ENCODE measurements around the gene CRY2. TPM values are rescaled to one million over a fixed set of nuclear protein-coding genes. Genes with fewer than 3 reads are reported as not detected.

CRY2 gene
- total RNA-seq = 10 to 100 TPM; 25.6 to 26.3 TPM

GRCh38 chr11:45846974-45847910 is at the start of gene CRY2:
Gene CRY2, plus strand, starts transcription at chr11:45847475. Its CDS starts 16 bp downstream, at chr11:45847491.
- H3K27me3 Mint-ChIP-seq = peaks cover 9% of the 10 kb centered on the region
- peaks cover 56% of the 10 kb centered on the region for H3K4me1 Mint-ChIP-seq
- POLR2A ChIA-PET = interaction anchor here (0.6 to 1.3 kb wide), 2 partner anchors 42 to 134 kb away, joined by 3 to 8 read pairs; partner anchors contain the start of gene SLC35C1
- no peaks in the 10 kb centered on the region for H3K36me3 Mint-ChIP-seq (ENCODE audit: low read depth)
- CTCF ChIA-PET = interaction anchor here (1.0 to 2.5 kb wide), 4 partner anchors 11 to 76 kb away, joined by 3 to 8 read pairs (median 4); no protein-coding TSS in a partner anchor
- peak; percentile 98 for DNase-seq
- peak within 1 kb of the TSS; percentile 79 for H3K4me3 Mint-ChIP-seq
- no peaks in the 10 kb centered on the region for H3K9me3 Mint-ChIP-seq
- H3K27ac Mint-ChIP-seq = peak within 1 kb of the TSS; percentile 94

- no peak overlapping the region for H3K27ac Mint-ChIP-seq
- no peaks in the 10 kb centered on the region for H3K27me3 Mint-ChIP-seq
- no peak overlapping the region for H3K4me3 Mint-ChIP-seq
- peaks cover 14% of the 10 kb centered on the region for H3K4me1 Mint-ChIP-seq
- DNase-seq = no peak
- H3K9me3 Mint-ChIP-seq = no peaks in the 10 kb centered on the region
- no peaks in the 10 kb centered on the region for H3K36me3 Mint-ChIP-seq (ENCODE audit: low read depth)
- POLR2A ChIA-PET = no interaction called here
- CTCF ChIA-PET = interaction anchor here (1.5 kb wide), 1 partner anchor 27 kb away, joined by 4 read pairs; no protein-coding TSS in a partner anchor
These were observed 48.4 kb upstream of the CRY2 start for GRCh38 chr11:45798793-45799441.

- H3K9me3 Mint-ChIP-seq = no peaks in the 10 kb centered on the region
- H3K27ac Mint-ChIP-seq = no peak overlapping the region
- no peaks in the 10 kb centered on the region for H3K36me3 Mint-ChIP-seq (ENCODE audit: low read depth)
- no peaks in the 10 kb centered on the region for H3K27me3 Mint-ChIP-seq
- H3K4me1 Mint-ChIP-seq = peaks cover 14% of the 10 kb centered on the region
- ChIA-PET POLR2A (no interaction called here), CTCF (interaction anchor here (1.5 kb wide), 1 partner anchor 28 kb away, joined by 4 read pairs; no protein-coding TSS in a partner anchor)
- DNase-seq = no peak
- H3K4me3 Mint-ChIP-seq = no peak overlapping the region
These were observed 47.7 kb upstream of the CRY2 start for GRCh38 chr11:45799562-45799961.

GRCh38 chr11:45800261-45800660 is 47.0 kb upstream of the CRY2 start:
- no peaks in the 10 kb centered on the region for H3K27me3 Mint-ChIP-seq
- H3K4me1 Mint-ChIP-seq = peaks cover 14% of the 10 kb centered on the region
- no peak overlapping the region for H3K27ac Mint-ChIP-seq
- DNase-seq = no peak
- no peaks in the 10 kb centered on the region for H3K9me3 Mint-ChIP-seq
- ChIA-PET POLR2A (interaction anchor here (0.7 kb wide), 1 partner anchor 96 kb away, joined by 3 read pairs; no protein-coding TSS in a partner anchor), CTCF (no interaction called here)
- no peaks in the 10 kb centered on the region for H3K36me3 Mint-ChIP-seq (ENCODE audit: low read depth)
- H3K4me3 Mint-ChIP-seq = no peak overlapping the region

GRCh38 chr11:45801723-45802315 is 45.5 kb upstream of the CRY2 start:
- H3K9me3 Mint-ChIP-seq = no peaks in the 10 kb centered on the region
- H3K27me3 Mint-ChIP-seq = no peaks in the 10 kb centered on the region
- no peak overlapping the region for H3K4me3 Mint-ChIP-seq
- H3K36me3 Mint-ChIP-seq (ENCODE audit: low read depth) = peaks cover 7% of the 10 kb centered on the region
- H3K4me1 Mint-ChIP-seq = peaks cover 24% of the 10 kb centered on the region
- ChIA-PET CTCF (interaction anchor here (3.7 kb wide), 1 partner anchor 30 kb away, joined by 14 read pairs; no protein-coding TSS in a partner anchor), POLR2A (interaction anchor here (0.6 kb wide), 1 partner anchor 446 kb away, joined by 3 read pairs; no protein-coding TSS in a partner anchor)
- DNase-seq = no peak
- H3K27ac Mint-ChIP-seq = no peak overlapping the region

GRCh38 chr11:45802531-45803317 is 44.6 kb upstream of the CRY2 start:
- POLR2A ChIA-PET = no interaction called here
- no peak overlapping the region for H3K27ac Mint-ChIP-seq

GRCh38 chr11:45803971-45804760 is 43.1 kb upstream of the CRY2 start:
- Mint-ChIP-seq H3K4me3 (peak overlapping the region; percentile 88), H3K4me1 (peaks cover 43% of the 10 kb centered on the region), H3K9me3 (no peaks in the 10 kb centered on the region), H3K27ac (peak overlapping the region; percentile 94), H3K36me3 (ENCODE audit: low read depth) (peaks cover 12% of the 10 kb centered on the region), H3K27me3 (no peaks in the 10 kb centered on the region)
- POLR2A ChIA-PET = interaction anchor here (1.6 kb wide), 1 partner anchor 43 kb away, joined by 8 read pairs; the partner anchor contains the start of gene CRY2
- peak; percentile 70 for DNase-seq
- CTCF ChIA-PET = interaction anchor here (1.6 to 3.7 kb wide), 2 partner anchors 32 to 38 kb away, joined by 4 to 14 read pairs; no protein-coding TSS in a partner anchor

More at GRCh38 chr11:45802531-45803317, 44.6 kb upstream of the CRY2 start:
- H3K36me3 Mint-ChIP-seq (ENCODE audit: low read depth) = peaks cover 10% of the 10 kb centered on the region
- no peaks in the 10 kb centered on the region for H3K27me3 Mint-ChIP-seq
- CTCF ChIA-PET = interaction anchor here (1.3 to 3.7 kb wide), 2 partner anchors 9 to 31 kb away, joined by 4 to 14 read pairs; no protein-coding TSS in a partner anchor
- H3K4me1 Mint-ChIP-seq = peaks cover 32% of the 10 kb centered on the region
- no peaks in the 10 kb centered on the region for H3K9me3 Mint-ChIP-seq
- H3K4me3 Mint-ChIP-seq = no peak overlapping the region
- no peak for DNase-seq

GRCh38 chr11:45804761-45805304 is 42.4 kb upstream of the CRY2 start, which contains the start of gene SLC35C1:
Gene SLC35C1, plus strand, starts transcription at chr11:45805149. Its CDS starts 653 bp downstream, at chr11:45805802.
- POLR2A ChIA-PET = interaction anchor here (1.6 kb wide), 1 partner anchor 42 kb away, joined by 8 read pairs; the partner anchor contains the start of gene CRY2
- peaks cover 12% of the 10 kb centered on the region for H3K36me3 Mint-ChIP-seq (ENCODE audit: low read depth)

GRCh38 chr11:45805305-45806071 is 41.8 kb upstream of the CRY2 start:
- Mint-ChIP-seq H3K4me1 (peaks cover 55% of the 10 kb centered on the region), H3K36me3 (ENCODE audit: low read depth) (peaks cover 12% of the 10 kb centered on the region), H3K27me3 (no peaks in the 10 kb centered on the region), H3K27ac (peak overlapping the region; percentile 73), H3K4me3 (peak overlapping the region; percentile 88), H3K9me3 (no peaks in the 10 kb centered on the region)
- POLR2A ChIA-PET = interaction anchor here (1.6 kb wide), 1 partner anchor 41 kb away, joined by 8 read pairs; the partner anchor contains the start of gene CRY2
- DNase-seq = peak; percentile 11
- CTCF ChIA-PET = interaction anchor here (1.6 kb wide), 2 partner anchors 12 to 37 kb away, joined by 4 to 9 read pairs; no protein-coding TSS in a partner anchor

More at GRCh38 chr11:45804761-45805304, 42.4 kb upstream of the CRY2 start, which contains the start of gene SLC35C1:
- Mint-ChIP-seq H3K27ac (peak within 1 kb of the TSS; percentile 94), H3K4me3 (peak within 1 kb of the TSS; percentile 88), H3K4me1 (peaks cover 50% of the 10 kb centered on the region), H3K27me3 (no peaks in the 10 kb centered on the region), H3K9me3 (no peaks in the 10 kb centered on the region)
- CTCF ChIA-PET = interaction anchor here (1.6 to 3.7 kb wide), 2 partner anchors 33 to 38 kb away, joined by 4 to 14 read pairs; no protein-coding TSS in a partner anchor
- DNase-seq = peak; percentile 97

Measured in activated CD4-positive, alpha-beta T cell treated with anti-CD3 and anti-CD28 coated beads, Interleukin-2, amount 10 ng/mL, durations not matched to agents 7 days and 5 days (primary cell).